Hepatocyte (in vitro differentiated cells): ENCODE results near the gene IGFALS. TPM values are rescaled to one million over a fixed set of nuclear protein-coding genes. Genes with fewer than 3 reads are reported as not detected.

Source experiments
- DNase-seq: peaks from one replicate; pipeline ENCODE4 v3.0.0-alpha.2; 2016; ENCODE audit warnings: low spot score
- H2AFZ ChIP-seq: fragments of 200-600 bp; sonication (generic); 2 replicates; pipeline ENCODE4 v1.6.0; 2016; ENCODE audit warnings: antibody characterized with exemption, mild to moderate bottlenecking
- H3K27ac ChIP-seq: fragments of 200-600 bp; sonication (generic); 2 replicates; pipeline ENCODE4 v1.5.1; 2016; ENCODE audit warnings: mild to moderate bottlenecking
- H3K27me3 ChIP-seq: fragments of 200-600 bp; sonication (generic); 2 replicates; pipeline ENCODE4 v1.6.1; 2016
- H3K36me3 ChIP-seq: fragments of 200-600 bp; sonication (generic); replicated peaks from 2 replicates; pipeline ENCODE4 v1.5.1; 2016; ENCODE audit warnings: low read depth; ENCODE audit not compliant: insufficient read depth
- H3K4me1 ChIP-seq: fragments of 200-600 bp; sonication (generic); 2 replicates; pipeline ENCODE4 v1.5.1; 2016; ENCODE audit warnings: mild to moderate bottlenecking, moderate library complexity; ENCODE audit not compliant: insufficient read depth
- H3K4me2 ChIP-seq: fragments of 200-600 bp; sonication (generic); 2 replicates; pipeline ENCODE4 v1.6.0; 2016
- H3K4me3 ChIP-seq: fragments of 200-600 bp; sonication (generic); 2 replicates; pipeline ENCODE4 v1.5.1; 2016; ENCODE audit warnings: mild to moderate bottlenecking
- H3K79me2 ChIP-seq: fragments of 200-600 bp; sonication (generic); 2 replicates; pipeline ENCODE4 v1.6.0; 2017; ENCODE audit warnings: mild to moderate bottlenecking
- H3K9me2 ChIP-seq: fragments of 200-600 bp; sonication (generic); replicated peaks from 2 replicates; pipeline ENCODE4 v1.6.0; 2017; ENCODE audit warnings: mild to moderate bottlenecking; ENCODE audit not compliant: insufficient read depth
- H3K9me3 ChIP-seq: fragments of 200-600 bp; sonication (generic); 2 replicates; pipeline ENCODE4 v1.5.1; 2016; ENCODE audit warnings: low read depth, mild to moderate bottlenecking
- H4K20me1 ChIP-seq: fragments of 200-600 bp; sonication (generic); 2 replicates; pipeline ENCODE4 v1.6.0; 2016; ENCODE audit warnings: mild to moderate bottlenecking; ENCODE audit not compliant: insufficient read depth, poor library complexity, severe bottlenecking
- EZH2 ChIP-seq: fragments of 200-600 bp; sonication (generic); IDR thresholded peaks from 2 replicates; pipeline ENCODE4 v1.6.1; 2016; ENCODE audit warnings: antibody characterized with exemption, mild to moderate bottlenecking, borderline replicate concordance
- EZH2phosphoT487 ChIP-seq: fragments of 200-600 bp; sonication (generic); IDR thresholded peaks from one replicate; pipeline ENCODE4 v1.6.1; 2018; ENCODE audit warnings: antibody characterized with exemption, mild to moderate bottlenecking, low read depth, moderate library complexity; ENCODE audit not compliant: unreplicated experiment, severe bottlenecking
- WGBS: methylation state at CpG from one replicate; pipeline ENCODE4 v1.1.6; 2016; ENCODE audit warnings: low lambda C conversion rate; ENCODE audit errors: missing lambda C conversion rate; 5-methylcytosine and 5-hydroxymethylcytosine counted together
- polyA plus RNA-seq: library from polyadenylated mRNA; unstranded; fragments of >200 nt; fragmentation: Nextera tagmentation; extraction: Ambion mirVana; gene quantifications from 2 replicates; pipeline ENCODE4 v1.2.1, GENCODE V29; 2016
- total RNA-seq: library from RNA; depleted of rRNA; stranded (reverse); fragments of >200 nt; gene quantifications from 2 replicates; pipeline ENCODE4 v1.2.3, GENCODE V29; 2014
- TF ChIP-seq, protein P1 (sequence below): fragments of 200-600 bp; sonication (generic); IDR thresholded peaks from 2 replicates; pipeline ENCODE4 v1.5.1; 2016; ENCODE audit warnings: antibody characterized with exemption, mild to moderate bottlenecking; ENCODE audit not compliant: poor library complexity

The IGFALS gene
- total and polyA plus RNA-seq, 2 experiments from 2014 or later = 11.2 to 12.6 TPM

DNA sequence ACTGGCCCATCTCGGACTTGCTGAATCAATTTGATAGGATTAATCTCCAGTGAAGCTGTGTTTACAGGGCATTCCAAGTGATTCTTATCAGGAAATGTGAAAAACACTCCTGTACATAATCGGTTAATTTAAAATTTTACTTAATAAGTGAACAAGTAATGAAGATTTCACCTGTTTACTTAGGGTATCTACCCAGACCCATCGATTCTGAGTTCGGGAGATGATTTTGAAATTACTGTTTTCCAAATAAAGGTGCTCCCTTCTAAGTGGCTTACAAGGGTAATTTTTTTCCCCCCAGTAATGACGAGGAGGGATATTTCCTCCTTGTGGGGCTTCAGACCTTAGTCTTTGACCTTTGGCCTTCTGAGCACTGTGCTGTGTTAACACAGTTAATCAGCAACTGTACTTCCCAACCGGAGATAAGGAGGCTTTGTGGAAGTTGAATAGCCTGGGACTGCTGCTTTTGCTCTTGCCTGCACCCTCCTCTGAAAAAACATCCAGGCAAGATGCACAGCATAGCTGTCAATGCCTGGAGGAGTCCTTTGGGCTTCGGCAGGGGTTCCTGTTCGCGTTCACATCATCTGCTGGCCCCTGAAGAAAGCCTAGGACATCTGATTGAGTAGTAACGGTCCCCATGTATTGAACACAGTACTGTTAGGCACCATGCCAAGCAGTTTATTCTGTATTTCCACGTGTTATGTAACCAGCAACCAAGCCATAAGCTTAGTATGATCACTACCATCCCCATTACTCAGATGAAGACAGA, 35.3 kb upstream of the IGFALS start:
- H2AFZ ChIP-seq = no peak overlapping the region
- no peaks in the 10 kb centered on the region for H3K27me3 ChIP-seq
- peak overlapping the region; percentile 91 for H3K27ac ChIP-seq
- H3K4me1 ChIP-seq = peaks cover 25% of the 10 kb centered on the region
- no peaks in the 10 kb centered on the region for H3K36me3 ChIP-seq
- no peaks in the 10 kb centered on the region for H4K20me1 ChIP-seq
- peak overlapping the region; percentile 95 for H3K4me2 ChIP-seq
- 48% methylated on average over 11 of the region's 11 CpGs for WGBS
- no peaks in the 10 kb centered on the region for H3K9me3 ChIP-seq
- peak overlapping the region; percentile 13 for H3K4me3 ChIP-seq
- TF ChIP-seq EZH2 (no peak), EZH2phosphoT487 (no peak)
- TF ChIP-seq, protein P1, sequence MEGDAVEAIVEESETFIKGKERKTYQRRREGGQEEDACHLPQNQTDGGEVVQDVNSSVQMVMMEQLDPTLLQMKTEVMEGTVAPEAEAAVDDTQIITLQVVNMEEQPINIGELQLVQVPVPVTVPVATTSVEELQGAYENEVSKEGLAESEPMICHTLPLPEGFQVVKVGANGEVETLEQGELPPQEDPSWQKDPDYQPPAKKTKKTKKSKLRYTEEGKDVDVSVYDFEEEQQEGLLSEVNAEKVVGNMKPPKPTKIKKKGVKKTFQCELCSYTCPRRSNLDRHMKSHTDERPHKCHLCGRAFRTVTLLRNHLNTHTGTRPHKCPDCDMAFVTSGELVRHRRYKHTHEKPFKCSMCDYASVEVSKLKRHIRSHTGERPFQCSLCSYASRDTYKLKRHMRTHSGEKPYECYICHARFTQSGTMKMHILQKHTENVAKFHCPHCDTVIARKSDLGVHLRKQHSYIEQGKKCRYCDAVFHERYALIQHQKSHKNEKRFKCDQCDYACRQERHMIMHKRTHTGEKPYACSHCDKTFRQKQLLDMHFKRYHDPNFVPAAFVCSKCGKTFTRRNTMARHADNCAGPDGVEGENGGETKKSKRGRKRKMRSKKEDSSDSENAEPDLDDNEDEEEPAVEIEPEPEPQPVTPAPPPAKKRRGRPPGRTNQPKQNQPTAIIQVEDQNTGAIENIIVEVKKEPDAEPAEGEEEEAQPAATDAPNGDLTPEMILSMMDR = no peak
- peak; percentile 65 for DNase-seq
- no peaks in the 10 kb centered on the region for H3K9me2 ChIP-seq
- H3K79me2 ChIP-seq = peaks cover 65% of the 10 kb centered on the region

DNA sequence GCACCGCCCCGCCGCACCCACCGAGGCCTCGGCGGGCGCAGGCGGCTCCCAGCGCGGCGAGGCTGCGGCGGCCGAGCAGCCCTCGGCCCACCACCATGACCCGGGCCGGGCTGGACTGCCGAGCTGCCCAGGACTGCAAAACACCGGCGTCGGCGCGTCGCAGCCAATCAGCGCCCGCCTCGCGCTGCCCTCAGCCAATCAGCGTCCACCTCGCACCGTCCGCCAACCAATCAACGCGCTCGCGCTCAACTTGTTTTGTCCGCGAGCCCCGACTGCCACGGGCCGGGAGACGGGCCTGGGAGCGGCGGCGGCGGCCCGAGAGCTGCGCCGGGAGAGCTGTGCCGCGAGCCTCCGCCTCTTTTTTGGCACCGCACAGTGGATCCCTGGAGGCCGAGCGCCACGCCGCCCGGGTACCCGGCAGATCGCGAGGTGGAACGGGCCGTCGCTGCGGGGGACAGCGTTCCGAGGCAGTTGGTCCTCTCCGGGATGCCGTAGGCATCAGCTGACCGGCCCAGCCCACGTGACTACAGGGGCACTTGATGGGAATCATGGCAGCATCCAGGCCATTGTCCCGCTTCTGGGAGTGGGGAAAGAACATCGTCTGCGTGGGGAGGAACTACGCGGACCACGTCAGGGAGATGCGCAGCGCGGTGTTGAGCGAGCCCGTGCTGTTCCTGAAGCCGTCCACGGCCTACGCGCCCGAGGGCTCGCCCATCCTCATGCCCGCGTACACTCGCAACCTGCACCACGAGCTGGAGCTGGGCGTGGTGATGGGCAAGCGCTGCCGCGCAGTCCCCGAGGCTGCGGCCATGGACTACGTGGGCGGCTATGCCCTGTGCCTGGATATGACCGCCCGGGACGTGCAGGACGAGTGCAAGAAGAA, 33.4 kb upstream of the IGFALS start, which contains the start of the genes FAHD1 and HAGH:
Gene FAHD1, plus strand, starts transcription at position 516 of the 883 bp plus-strand sequence. Its CDS starts 33 bp downstream, at position 549.
Gene HAGH, minus strand, starts transcription at position 135 of the 883 bp plus-strand sequence. Its CDS starts 38 bp downstream, at position 97.
- 3% methylated on average over 77 of the region's 104 CpGs for WGBS
- Histone ChIP-seq H4K20me1 (no peaks in the 10 kb centered on the region), H3K36me3 (no peaks in the 10 kb centered on the region), H3K27ac (peak within 1 kb of the TSS; percentile 91), H3K9me3 (no peaks in the 10 kb centered on the region), H3K79me2 (peaks cover 75% of the 10 kb centered on the region), H3K4me2 (peak within 1 kb of the TSS; percentile 95), H3K4me1 (peaks cover 13% of the 10 kb centered on the region), H2AFZ (peak within 1 kb of the TSS; percentile 96), H3K27me3 (no peaks in the 10 kb centered on the region), H3K4me3 (peak within 1 kb of the TSS; percentile 99), H3K9me2 (no peaks in the 10 kb centered on the region)
- TF ChIP-seq, protein P1 = no peak
- peak; percentile 97 for DNase-seq

DNA sequence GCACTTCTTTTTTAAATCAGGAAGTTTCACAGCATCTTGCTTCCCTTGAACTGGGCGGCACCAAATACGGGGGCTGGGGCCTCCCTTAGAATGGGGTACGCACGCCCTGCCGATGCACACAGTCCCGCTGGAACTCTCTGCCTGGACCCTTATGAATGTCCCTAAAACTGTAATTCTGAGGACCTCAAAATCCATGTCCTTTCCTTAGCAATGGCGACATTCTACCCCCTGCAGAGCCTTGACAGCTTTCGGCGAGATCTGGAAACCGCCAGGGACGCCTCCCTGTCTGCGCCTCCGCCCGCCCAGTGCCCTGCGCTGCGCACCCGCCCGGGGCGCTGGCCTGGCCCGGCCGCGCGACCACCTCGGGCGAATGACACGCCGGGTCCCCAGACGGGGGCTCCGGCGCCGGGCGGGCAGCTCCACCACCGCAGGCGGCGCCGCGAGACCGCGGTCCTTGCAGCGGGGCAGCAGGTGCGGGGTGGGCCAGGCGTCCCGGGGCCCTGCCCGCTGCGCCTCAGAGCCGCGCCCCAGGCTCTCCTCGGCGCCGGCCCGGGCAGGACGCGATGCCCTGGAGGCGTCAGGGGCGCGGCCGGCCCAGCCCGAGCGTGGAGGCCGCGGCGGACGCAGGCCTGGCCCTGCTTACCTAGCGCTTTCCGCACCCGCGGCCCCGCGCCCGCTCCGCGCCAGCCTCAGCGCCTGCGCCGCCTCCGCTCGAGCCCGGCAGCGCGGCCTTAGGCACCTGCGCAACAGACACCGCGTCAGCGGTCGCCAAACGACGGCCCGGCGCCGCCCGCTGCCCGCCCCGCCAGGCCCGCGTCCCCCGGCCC, 32.6 kb upstream of the IGFALS start:
- Histone ChIP-seq H3K9me2 (no peaks in the 10 kb centered on the region), H2AFZ (peak overlapping the region; percentile 11), H3K36me3 (no peaks in the 10 kb centered on the region), H4K20me1 (no peaks in the 10 kb centered on the region), H3K4me2 (peak overlapping the region; percentile 95), H3K27ac (peak overlapping the region; percentile 62), H3K79me2 (peaks cover 66% of the 10 kb centered on the region), H3K4me1 (peaks cover 13% of the 10 kb centered on the region), H3K4me3 (peak overlapping the region; percentile 52), H3K9me3 (no peaks in the 10 kb centered on the region), H3K27me3 (no peaks in the 10 kb centered on the region)
- 7% methylated on average over 68 of the region's 96 CpGs for WGBS
- TF ChIP-seq EZH2 = no peak
- no peak for TF ChIP-seq EZH2phosphoT487
- TF ChIP-seq, protein P1 = no peak
- DNase-seq = peak; percentile 90
